Trophoblast cell (in vitro differentiated cells and primary cell): ENCODE measurements around the gene SIK3.
A peak's percentile ranks its signal among the peaks of the same experiment; 100 is the strongest.
"Not testable (repeated sequence)": the region's sequence is repeated elsewhere in the genome, so short reads cannot be mapped to it uniquely, and the experiment has no call there.

ENCODE experiments used
- DNase-seq, 2 donors: peaks; one replicate each; pipeline ENCODE4 v3.0.0-alpha.2; 2016
- H2AFZ ChIP-seq: 2 replicates; pipeline ENCODE4 v1.6.1; 2013; ENCODE audit warnings: low read length, moderate library complexity, mild to moderate bottlenecking; ENCODE audit not compliant: insufficient read depth, poor library complexity
- H2AK5ac ChIP-seq: 2 replicates; pipeline ENCODE4 v1.6.1; 2013; ENCODE audit warnings: mild to moderate bottlenecking, low read length
- H2BK120ac ChIP-seq: 2 replicates; pipeline ENCODE4 v1.6.1; 2013; ENCODE audit warnings: low read length, mild to moderate bottlenecking, moderate library complexity; ENCODE audit not compliant: insufficient read depth, poor library complexity
- H2BK12ac ChIP-seq: 2 replicates; pipeline ENCODE4 v1.6.1; 2013; ENCODE audit warnings: mild to moderate bottlenecking, low read length, moderate library complexity
- H2BK5ac ChIP-seq: 2 replicates; pipeline ENCODE4 v1.6.1; 2013; ENCODE audit warnings: low read length, low read depth, moderate library complexity, mild to moderate bottlenecking; ENCODE audit not compliant: poor library complexity
- H3K14ac ChIP-seq: 2 replicates; pipeline ENCODE4 v1.6.1; 2013; ENCODE audit warnings: mild to moderate bottlenecking, low read length
- H3K18ac ChIP-seq: 2 replicates; pipeline ENCODE4 v1.6.1; 2013; ENCODE audit warnings: mild to moderate bottlenecking, low read length
- H3K23ac ChIP-seq: 2 replicates; pipeline ENCODE4 v1.6.1; 2013; ENCODE audit warnings: low read length
- H3K27ac ChIP-seq: 2 replicates; pipeline ENCODE4 v1.5.1; 2013; ENCODE audit warnings: low read depth, mild to moderate bottlenecking, inconsistent platforms, low read length, moderate library complexity
- H3K27me3 ChIP-seq: 2 replicates; pipeline ENCODE4 v1.6.1; 2013; ENCODE audit warnings: inconsistent platforms, mild to moderate bottlenecking, low read length, moderate library complexity; ENCODE audit not compliant: insufficient read depth
- H3K36me3 ChIP-seq, 2 experiments: 1 replicate in 1 of 2; 2 replicates in 1 of 2; pipeline ENCODE4 v1.6.1; 2013; ENCODE audit warnings: low read length in 2 of 2, mild to moderate bottlenecking in 2 of 2, moderate library complexity in 1 of 2; ENCODE audit not compliant: insufficient read depth in 2 of 2, control insufficient read depth in 1 of 2
- H3K4ac ChIP-seq: 2 replicates; pipeline ENCODE4 v1.6.1; 2013; ENCODE audit warnings: low read depth, mild to moderate bottlenecking, low read length, moderate library complexity
- H3K4me1 ChIP-seq, 2 experiments: 1 replicate in 1 of 2; 2 replicates in 1 of 2; pipeline ENCODE4 v1.6.1; 2013; ENCODE audit warnings: low read length in 2 of 2, mild to moderate bottlenecking in 2 of 2, moderate library complexity in 1 of 2; ENCODE audit not compliant: insufficient read depth in 2 of 2, control insufficient read depth in 1 of 2
- H3K4me2 ChIP-seq: 2 replicates; pipeline ENCODE4 v1.6.1; 2013; ENCODE audit warnings: inconsistent platforms, mild to moderate bottlenecking, low read length, moderate library complexity
- H3K4me3 ChIP-seq: 2 replicates; pipeline ENCODE4 v1.5.1; 2013; ENCODE audit warnings: mild to moderate bottlenecking, low read depth, low read length, inconsistent platforms
- H3K79me1 ChIP-seq: one replicate; pipeline ENCODE4 v1.6.1; 2013; ENCODE audit warnings: low read length
- H3K79me2 ChIP-seq: 2 replicates; pipeline ENCODE4 v1.6.1; 2013; ENCODE audit warnings: low read length, mild to moderate bottlenecking; ENCODE audit not compliant: control insufficient read depth, insufficient read depth, poor library complexity
- H3K9ac ChIP-seq: 2 replicates; pipeline ENCODE4 v1.6.1; 2013; ENCODE audit warnings: mild to moderate bottlenecking, low read length
- H3K9me3 ChIP-seq: 2 replicates; pipeline ENCODE4 v1.6.1; 2013; ENCODE audit warnings: low read depth, mild to moderate bottlenecking, control low read depth, inconsistent platforms, low read length; ENCODE audit not compliant: insufficient read depth
- H4K12ac ChIP-seq: 2 replicates; pipeline ENCODE4 v1.6.1; 2013; ENCODE audit warnings: low read depth, mild to moderate bottlenecking, low read length, moderate library complexity
- H4K8ac ChIP-seq: 2 replicates; pipeline ENCODE4 v1.6.1; 2013; ENCODE audit warnings: low read depth, mild to moderate bottlenecking, low read length, moderate library complexity
- H4K91ac ChIP-seq: one replicate; pipeline ENCODE4 v1.6.1; 2013; ENCODE audit warnings: low read depth, mild to moderate bottlenecking, low read length, moderate library complexity
- WGBS: extraction: QIAGEN DNeasy Blood & Tissue Kit; methylation state at CpG from one replicate; pipeline ENCODE4 v1.1.7; 2013; ENCODE audit warnings: missing lambda C conversion rate; ENCODE audit not compliant: insufficient read length, insufficient coverage; ENCODE audit errors: extremely low coverage; 5-methylcytosine and 5-hydroxymethylcytosine counted together

The SIK3 gene

DNA sequence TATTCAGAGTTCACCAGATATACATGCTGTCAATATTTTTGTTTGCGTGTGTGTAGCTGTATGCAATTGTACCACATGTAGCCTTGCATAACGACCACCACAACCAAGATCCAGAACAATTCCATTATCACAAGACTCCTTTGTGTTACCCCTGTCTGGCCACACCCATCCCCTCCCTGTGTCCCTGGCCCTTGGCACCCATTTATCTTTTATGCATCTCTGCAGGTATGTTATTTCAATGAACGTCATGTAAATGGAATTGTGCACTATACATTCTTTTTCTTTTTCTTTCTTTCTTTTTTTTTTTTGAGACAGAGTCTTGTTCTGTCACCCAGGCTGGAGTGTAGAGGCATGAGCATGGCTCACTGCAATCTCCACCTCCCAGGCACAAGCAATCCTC is 36.2 kb upstream of the SIK3 start:
- Histone ChIP-seq H4K91ac (no peak overlapping the region), H3K23ac (no peak overlapping the region), H3K4me1 (peaks cover 2 to 3% of the 10 kb centered on the region in 2 experiments), H3K18ac (no peak overlapping the region), H3K4me3 (no peak overlapping the region), H2AFZ (no peak overlapping the region), H3K79me2 (no peaks in the 10 kb centered on the region), H4K8ac (no peak overlapping the region), H3K27me3 (no peaks in the 10 kb centered on the region), H3K79me1 (no peaks in the 10 kb centered on the region), H3K4me2 (no peak overlapping the region), H3K36me3 (no peaks in the 10 kb centered on the region), H3K9ac (no peak overlapping the region), H2AK5ac (no peak overlapping the region), H3K27ac (no peak overlapping the region), H3K9me3 (no peaks in the 10 kb centered on the region), H2BK120ac (no peak overlapping the region), H4K12ac (no peak overlapping the region), H2BK5ac (no peak overlapping the region), H3K4ac (no peak overlapping the region), H3K14ac (no peak overlapping the region), H2BK12ac (no peak overlapping the region)
- no CpG with 5 or more reads among the region's 3 CpGs for WGBS
- peak; percentile 22 to 51 for DNase-seq

DNA sequence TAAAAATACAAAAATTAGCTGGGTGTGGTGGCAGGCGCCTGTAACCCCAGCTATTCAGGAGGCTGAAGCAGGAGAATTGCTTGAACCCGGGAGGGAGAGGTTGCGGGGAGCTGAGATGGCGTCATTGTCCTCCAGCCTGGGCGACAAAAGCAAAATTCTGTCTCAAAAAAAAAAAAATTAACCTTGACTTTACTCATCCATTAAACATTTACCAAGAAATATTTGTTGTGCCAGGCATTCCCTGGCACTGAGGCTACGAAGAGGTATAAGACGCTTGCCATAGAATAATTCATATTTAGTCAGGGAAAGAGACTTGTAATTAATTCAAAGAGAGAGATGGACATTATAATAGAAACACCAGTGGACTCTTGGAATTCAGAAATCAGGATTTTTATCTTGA is 32.7 kb upstream of the SIK3 start:
- Histone ChIP-seq H3K14ac (no peak overlapping the region), H3K27me3 (no peaks in the 10 kb centered on the region)
- no CpG with 5 or more reads among the region's 7 CpGs for WGBS

DNA sequence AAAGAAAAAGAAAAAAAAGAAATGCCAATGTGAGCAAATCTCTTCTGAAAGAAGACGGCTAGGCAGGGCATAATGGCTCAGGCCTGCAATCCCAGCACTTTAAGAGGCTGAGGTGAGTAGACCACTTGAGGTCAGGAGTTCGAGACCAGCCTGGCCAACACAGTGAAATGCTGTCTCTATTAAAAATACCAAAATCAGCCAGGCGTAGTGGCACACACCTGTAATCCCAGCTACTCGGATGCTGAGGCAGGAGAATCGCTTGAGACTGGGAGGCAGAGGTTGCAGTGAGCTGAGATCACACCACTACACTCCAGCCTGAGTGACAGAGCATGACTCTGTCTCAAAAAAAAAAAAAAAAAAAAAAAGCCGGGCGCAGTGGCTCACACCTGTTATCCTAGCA is 32.2 kb upstream of the SIK3 start:
- not testable (repeated sequence) for H3K79me1 ChIP-seq, H4K12ac ChIP-seq, H3K4ac ChIP-seq, H4K91ac ChIP-seq, H4K8ac ChIP-seq, H2BK120ac ChIP-seq, H3K4me1 ChIP-seq, H2BK12ac ChIP-seq, H3K36me3 ChIP-seq, H3K4me3 ChIP-seq, H3K23ac ChIP-seq, H3K27ac ChIP-seq, H2AK5ac ChIP-seq, H3K9me3 ChIP-seq, H3K79me2 ChIP-seq, H3K9ac ChIP-seq, H3K14ac ChIP-seq, H3K27me3 ChIP-seq, H2AFZ ChIP-seq, DNase-seq, H3K4me2 ChIP-seq, H3K18ac ChIP-seq, H2BK5ac ChIP-seq
- WGBS, result no CpG with 5 or more reads among the region's 7 CpGs

More for the DNA sequence above, 32.7 kb upstream of the SIK3 start:
- Histone ChIP-seq H4K8ac (no peak overlapping the region), H3K9me3 (no peaks in the 10 kb centered on the region), H2BK12ac (no peak overlapping the region), H3K4me1 (no peaks in the 10 kb centered on the region), H3K23ac (no peak overlapping the region), H3K4me3 (no peak overlapping the region), H3K4me2 (no peak overlapping the region), H2BK120ac (no peak overlapping the region), H2AK5ac (no peak overlapping the region), H3K79me2 (no peaks in the 10 kb centered on the region), H4K12ac (no peak overlapping the region), H2AFZ (no peak overlapping the region), H3K27ac (no peak overlapping the region), H2BK5ac (no peak overlapping the region), H3K18ac (no peak overlapping the region), H4K91ac (no peak overlapping the region), H3K36me3 (no peaks in the 10 kb centered on the region), H3K9ac (no peak overlapping the region), H3K79me1 (no peaks in the 10 kb centered on the region), H3K4ac (no peak overlapping the region)
- DNase-seq, result no peak

DNA sequence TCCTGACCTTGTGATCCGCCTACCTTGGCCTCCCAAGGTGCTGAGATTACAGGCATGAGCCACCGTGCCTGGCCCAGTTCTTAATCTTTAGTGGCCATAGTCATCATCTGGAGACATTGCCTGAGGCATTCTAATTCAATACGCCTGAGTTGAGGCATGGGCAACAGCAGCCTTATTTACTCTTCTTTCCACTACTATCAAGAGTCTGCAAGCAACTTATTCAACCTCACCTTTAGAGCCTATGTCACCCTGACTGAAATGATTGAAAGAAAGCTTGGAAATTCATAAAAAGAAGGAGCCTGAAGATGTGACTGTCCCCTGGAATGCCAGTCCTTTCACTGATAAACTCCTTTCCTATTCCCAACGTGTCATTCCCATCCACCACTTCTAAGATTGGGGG is 30.1 kb upstream of the SIK3 start:
- Histone ChIP-seq H3K27me3 (no peaks in the 10 kb centered on the region), H3K79me1 (no peaks in the 10 kb centered on the region), H4K8ac (no peak overlapping the region), H3K14ac (no peak overlapping the region), H3K9me3 (no peaks in the 10 kb centered on the region), H3K9ac (no peak overlapping the region), H3K79me2 (no peaks in the 10 kb centered on the region), H3K4ac (no peak overlapping the region), H4K12ac (no peak overlapping the region), H4K91ac (no peak overlapping the region), H3K23ac (no peak overlapping the region), H2BK5ac (no peak overlapping the region), H3K4me2 (no peak overlapping the region), H2BK12ac (no peak overlapping the region), H3K27ac (no peak overlapping the region), H2BK120ac (no peak overlapping the region), H3K18ac (no peak overlapping the region), H3K36me3 (no peaks in the 10 kb centered on the region), H2AFZ (no peak overlapping the region), H2AK5ac (no peak overlapping the region), H3K4me1 (no peaks in the 10 kb centered on the region), H3K4me3 (no peak overlapping the region)
- no peak for DNase-seq
- no CpG with 5 or more reads among the region's 4 CpGs for WGBS
